ENCODE results near the gene PAK6.

PAK6 gene

DNA sequence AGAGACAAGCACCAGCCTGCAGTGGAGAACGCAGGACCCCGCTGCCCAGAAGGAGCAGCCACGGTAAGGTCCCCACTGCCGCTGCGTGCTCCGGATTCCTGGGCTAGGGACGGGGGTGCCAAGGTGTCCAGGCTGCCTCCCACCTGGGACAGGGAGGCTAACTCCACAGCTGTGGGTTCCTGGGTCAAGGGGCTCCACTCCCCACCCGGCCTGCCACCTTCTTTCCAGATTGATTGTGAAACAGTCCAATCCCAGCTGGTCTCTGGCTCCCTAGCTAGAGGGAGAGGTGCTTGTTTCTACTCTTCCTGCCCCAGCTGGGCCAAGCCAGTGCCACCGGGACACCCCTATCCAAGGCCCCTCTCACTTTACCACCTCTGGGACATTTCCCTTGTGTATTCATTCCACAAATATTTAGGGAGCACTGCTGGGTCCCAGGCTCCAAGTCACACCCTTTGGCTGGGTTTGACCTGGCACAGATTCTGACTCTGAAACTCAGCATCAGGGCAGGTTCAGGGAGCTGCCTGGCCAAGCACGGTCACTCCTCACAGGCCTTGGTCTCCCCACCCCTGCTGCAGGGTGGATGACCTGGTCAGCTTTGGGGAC lies 1.9 kb downstream of the PAK6 start:
- Histone ChIP-seq H3K79me2 (ENCODE audit: insufficient read depth, low read length) (no peaks in the 10 kb centered on the region), H3F3A (ENCODE audit: insufficient read depth) (peaks cover 5% of the 10 kb centered on the region; the same call in 1 of the 2 replicates), H3K4me3 (ENCODE audit: insufficient read depth, low read length, poor library complexity, severe bottlenecking) (no peak overlapping the region), H3K27ac (ENCODE audit: low read depth, low read length) (no peak overlapping the region), H3K9me2 (replicated peaks; ENCODE audit: insufficient read depth, low read length) (no peaks in the 10 kb centered on the region), H3K9me3 (ENCODE audit: insufficient read depth, low read length) (no peaks in the 10 kb centered on the region), H3K9ac (ENCODE audit: low read length) (no peak overlapping the region), H3K27me3 (ENCODE audit: low read length) (no peaks in the 10 kb centered on the region), H3K4me2 (ENCODE audit: low read depth, low read length, poor library complexity, severe bottlenecking) (no peak overlapping the region), H3K36me3 (ENCODE audit: low read length) (no peaks in the 10 kb centered on the region), H4K20me1 (ENCODE audit: low read depth, low read length) (no peaks in the 10 kb centered on the region), H2AFZ (ENCODE audit: low read depth, low read length, severe bottlenecking) (no peak overlapping the region)
- TF ChIP-seq EZH2phosphoT487 (conservative IDR thresholded peaks at IDR 0.05; ENCODE audit: low read length): no peak
- TF ChIP-seq, protein P1, sequence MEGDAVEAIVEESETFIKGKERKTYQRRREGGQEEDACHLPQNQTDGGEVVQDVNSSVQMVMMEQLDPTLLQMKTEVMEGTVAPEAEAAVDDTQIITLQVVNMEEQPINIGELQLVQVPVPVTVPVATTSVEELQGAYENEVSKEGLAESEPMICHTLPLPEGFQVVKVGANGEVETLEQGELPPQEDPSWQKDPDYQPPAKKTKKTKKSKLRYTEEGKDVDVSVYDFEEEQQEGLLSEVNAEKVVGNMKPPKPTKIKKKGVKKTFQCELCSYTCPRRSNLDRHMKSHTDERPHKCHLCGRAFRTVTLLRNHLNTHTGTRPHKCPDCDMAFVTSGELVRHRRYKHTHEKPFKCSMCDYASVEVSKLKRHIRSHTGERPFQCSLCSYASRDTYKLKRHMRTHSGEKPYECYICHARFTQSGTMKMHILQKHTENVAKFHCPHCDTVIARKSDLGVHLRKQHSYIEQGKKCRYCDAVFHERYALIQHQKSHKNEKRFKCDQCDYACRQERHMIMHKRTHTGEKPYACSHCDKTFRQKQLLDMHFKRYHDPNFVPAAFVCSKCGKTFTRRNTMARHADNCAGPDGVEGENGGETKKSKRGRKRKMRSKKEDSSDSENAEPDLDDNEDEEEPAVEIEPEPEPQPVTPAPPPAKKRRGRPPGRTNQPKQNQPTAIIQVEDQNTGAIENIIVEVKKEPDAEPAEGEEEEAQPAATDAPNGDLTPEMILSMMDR (IDR thresholded peaks at IDR 0.05; ENCODE audit: insufficient read depth, low read length, poor library complexity, severe bottlenecking): no peak

DNA sequence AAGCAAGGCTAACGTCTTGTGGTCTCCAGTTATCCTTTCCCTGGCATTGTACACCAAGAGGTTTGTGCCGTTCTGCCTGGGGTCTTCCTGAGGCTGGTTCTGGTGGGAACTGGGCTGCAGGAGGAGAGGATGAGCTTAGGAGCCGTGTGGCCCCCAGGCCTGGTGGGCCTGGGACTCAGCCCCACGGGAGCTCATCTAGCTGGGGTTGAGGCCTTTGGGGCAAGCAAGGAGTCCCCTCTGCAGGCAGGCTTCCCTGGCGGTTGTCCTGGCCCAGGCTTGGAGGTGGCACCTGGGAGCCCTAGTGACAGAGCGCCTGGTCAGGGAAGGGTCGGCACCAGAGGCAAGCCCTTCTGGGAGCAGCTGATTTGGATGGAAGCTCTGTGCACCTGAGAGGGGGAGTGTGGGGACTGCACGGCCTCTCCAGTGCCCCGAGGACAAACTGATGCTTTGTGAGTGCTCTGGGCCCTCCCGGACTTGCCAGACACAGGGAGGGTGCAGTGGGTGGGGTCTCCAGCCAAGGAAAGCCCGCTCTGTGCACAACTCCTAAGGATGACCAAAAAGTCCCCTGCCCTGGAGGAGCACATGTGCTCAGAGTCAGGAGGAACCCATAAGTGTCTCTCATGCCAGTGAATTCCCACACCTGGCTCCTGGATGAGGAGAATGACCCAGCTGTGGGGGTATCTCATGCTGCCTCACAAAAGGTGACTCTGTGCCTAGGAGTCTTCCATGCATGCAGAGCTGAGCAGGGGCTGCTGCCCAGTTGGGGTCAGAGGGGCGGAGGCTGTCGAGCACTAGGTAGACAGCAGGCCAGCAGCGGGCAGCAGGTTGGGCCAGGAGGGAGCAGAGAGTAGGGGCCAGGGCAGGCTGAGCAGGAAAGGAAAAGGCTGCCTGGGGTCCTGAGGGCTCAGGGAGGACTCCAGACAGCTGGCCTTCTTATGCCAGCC lies 2.7 kb downstream of the PAK6 start:
- H4K20me1 ChIP-seq (ENCODE audit: low read depth, low read length): no peaks in the 10 kb centered on the region
- no peaks in the 10 kb centered on the region for H3K36me3 ChIP-seq (ENCODE audit: low read length)
- H3K9me3 ChIP-seq (ENCODE audit: insufficient read depth, low read length): no peaks in the 10 kb centered on the region
- no peak overlapping the region for H2AFZ ChIP-seq (ENCODE audit: low read depth, low read length, severe bottlenecking)
- no peaks in the 10 kb centered on the region for H3K27me3 ChIP-seq (ENCODE audit: low read length)
- no peak for TF ChIP-seq EZH2phosphoT487 (conservative IDR thresholded peaks at IDR 0.05; ENCODE audit: low read length)
- TF ChIP-seq, protein P1 (IDR thresholded peaks at IDR 0.05; ENCODE audit: insufficient read depth, low read length, poor library complexity, severe bottlenecking): no peak
- H3K4me3 ChIP-seq (ENCODE audit: insufficient read depth, low read length, poor library complexity, severe bottlenecking): no peak overlapping the region
- no peaks in the 10 kb centered on the region for H3K9me2 ChIP-seq (replicated peaks; ENCODE audit: insufficient read depth, low read length)
- H3K27ac ChIP-seq (ENCODE audit: low read depth, low read length): no peak overlapping the region
- H3F3A ChIP-seq (ENCODE audit: insufficient read depth): peaks cover 5% of the 10 kb centered on the region; the same call in 1 of the 2 replicates
- H3K79me2 ChIP-seq (ENCODE audit: insufficient read depth, low read length): no peaks in the 10 kb centered on the region
- no peak overlapping the region for H3K4me2 ChIP-seq (ENCODE audit: low read depth, low read length, poor library complexity, severe bottlenecking)
- no peak overlapping the region for H3K9ac ChIP-seq (ENCODE audit: low read length)

DNA sequence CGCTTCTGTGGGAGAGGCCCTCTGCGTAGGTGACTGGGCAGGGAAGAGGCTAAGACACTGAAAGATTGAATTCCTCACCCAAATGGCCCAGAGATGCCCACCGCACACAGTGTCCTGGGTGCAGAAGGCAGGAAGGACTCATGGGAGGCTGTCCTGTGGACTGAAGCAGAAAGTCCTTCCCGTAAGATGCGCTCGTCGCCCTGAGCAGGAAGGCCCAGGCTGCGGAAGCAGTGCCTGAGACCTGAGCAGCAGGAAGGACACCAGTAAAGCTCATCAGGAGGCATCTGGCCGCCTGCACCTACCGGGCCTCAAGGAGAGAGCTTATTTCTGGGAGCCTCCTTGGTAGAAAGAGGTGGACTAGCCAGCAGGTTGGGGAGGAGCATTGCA lies 3.3 kb downstream of the PAK6 start:
- Histone ChIP-seq H3K79me2 (ENCODE audit: insufficient read depth, low read length) (no peaks in the 10 kb centered on the region), H3K9ac (ENCODE audit: low read length) (no peak overlapping the region), H3K9me3 (ENCODE audit: insufficient read depth, low read length) (no peaks in the 10 kb centered on the region), H3K9me2 (replicated peaks; ENCODE audit: insufficient read depth, low read length) (no peaks in the 10 kb centered on the region), H2AFZ (ENCODE audit: low read depth, low read length, severe bottlenecking) (no peak overlapping the region), H3K4me3 (ENCODE audit: insufficient read depth, low read length, poor library complexity, severe bottlenecking) (no peak overlapping the region), H3K27me3 (ENCODE audit: low read length) (no peaks in the 10 kb centered on the region), H3F3A (ENCODE audit: insufficient read depth) (no peaks in the 10 kb centered on the region), H4K20me1 (ENCODE audit: low read depth, low read length) (no peaks in the 10 kb centered on the region), H3K27ac (ENCODE audit: low read depth, low read length) (no peak overlapping the region), H3K4me2 (ENCODE audit: low read depth, low read length, poor library complexity, severe bottlenecking) (no peak overlapping the region), H3K36me3 (ENCODE audit: low read length) (no peaks in the 10 kb centered on the region)
- TF ChIP-seq, protein P1 (IDR thresholded peaks at IDR 0.05; ENCODE audit: insufficient read depth, low read length, poor library complexity, severe bottlenecking): no peak
- no peak for TF ChIP-seq EZH2phosphoT487 (conservative IDR thresholded peaks at IDR 0.05; ENCODE audit: low read length)
